NCI-H146 treated with DMSO at 0.1 percent for 48 hours (cell line): ENCODE data around the gene FCER2.

Source experiments
- DNase-seq: peaks from one replicate; lab custom pipeline; 2025; ENCODE audit not compliant: unreplicated experiment; lab: John Stamatoyannopoulos, UW

Gene FCER2

DNA sequence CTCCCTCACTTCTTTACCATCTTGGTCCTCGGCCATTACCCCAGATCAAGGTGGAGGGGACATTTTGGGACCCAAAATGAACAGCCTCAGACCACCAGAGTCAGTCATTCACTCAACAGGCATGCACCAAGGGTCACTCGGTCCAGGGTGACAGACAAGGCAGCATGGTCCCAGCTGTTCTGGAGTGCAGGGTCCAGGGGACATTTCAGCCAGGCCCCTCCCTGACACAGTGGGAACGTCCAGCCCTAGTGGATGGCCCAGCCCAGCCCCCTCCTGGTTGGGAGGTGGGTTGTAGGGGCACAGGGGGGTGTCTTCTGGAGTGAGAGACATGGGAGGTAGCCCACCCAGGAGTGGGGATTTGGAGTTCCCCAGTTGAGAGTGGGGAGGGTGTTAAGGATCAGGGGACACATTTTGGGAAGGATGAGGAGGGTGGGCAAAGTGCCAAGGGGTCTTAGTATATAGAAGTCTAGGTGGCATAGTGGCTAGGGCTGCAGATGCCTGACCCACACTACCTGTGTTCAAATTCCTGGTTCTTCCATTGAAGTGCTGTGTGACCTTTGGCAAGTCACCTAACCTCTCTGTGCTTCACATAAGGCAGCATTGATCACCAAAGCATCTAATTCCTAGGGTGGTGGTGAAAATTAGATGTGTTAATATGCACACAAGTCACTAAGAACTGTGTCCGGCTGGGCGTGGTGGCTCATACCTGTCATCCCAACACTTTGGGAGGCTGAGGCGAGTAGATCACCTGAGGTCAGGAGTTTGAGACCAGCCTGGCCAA lies 2.5 kb upstream of the FCER2 start:
- DNase-seq: no peak

DNA sequence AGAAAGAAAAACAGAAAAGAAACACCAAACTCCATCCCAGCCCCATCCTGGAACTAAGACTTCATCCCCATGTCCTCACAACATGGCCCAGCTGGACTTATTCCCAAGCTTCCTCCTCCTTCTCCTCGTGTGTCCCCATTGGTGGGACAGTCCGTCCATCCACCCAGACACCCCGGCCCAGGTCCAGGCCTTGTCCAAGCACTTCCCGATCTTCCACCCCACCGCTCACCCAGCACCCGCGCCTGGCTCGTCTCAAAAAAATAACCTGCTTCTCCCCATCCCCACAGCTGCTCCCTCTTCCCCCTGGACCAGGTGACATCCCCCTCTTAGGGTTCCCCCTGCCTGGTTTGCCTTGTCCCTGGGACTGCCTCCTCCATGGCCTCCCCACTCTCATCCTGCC lies 1.4 kb upstream of the FCER2 start:
- no peak for DNase-seq

DNA sequence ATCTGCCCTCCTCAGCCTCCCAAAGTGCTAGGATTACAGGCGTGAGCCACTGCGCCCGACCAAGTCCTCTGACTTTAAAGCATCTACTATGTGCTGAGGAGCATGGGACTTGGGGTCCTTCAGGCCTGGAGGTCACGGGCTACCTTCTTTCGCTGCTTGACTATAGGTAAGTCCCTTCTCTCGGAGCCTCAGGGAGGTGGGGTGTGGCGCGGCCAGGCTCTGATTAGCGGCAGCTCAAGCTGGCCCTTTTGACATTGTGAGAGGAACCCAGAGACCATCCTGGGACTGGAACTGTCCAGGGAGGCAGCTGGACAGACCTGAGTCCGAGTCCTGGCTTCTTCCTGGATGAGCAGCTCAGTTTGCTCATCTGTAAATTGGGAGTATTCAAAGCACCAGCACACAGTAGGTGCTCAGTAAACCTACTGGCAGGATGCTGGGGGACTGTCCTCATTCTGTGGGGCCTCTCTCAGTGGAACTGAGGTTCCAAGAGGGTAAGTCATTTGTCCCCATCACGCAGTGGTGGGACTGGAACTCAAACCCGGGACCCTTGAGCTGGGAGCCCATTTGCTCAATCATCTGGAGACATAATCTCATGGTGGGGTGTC lies 780 bp downstream of the FCER2 start:
- DNase-seq: no peak

DNA sequence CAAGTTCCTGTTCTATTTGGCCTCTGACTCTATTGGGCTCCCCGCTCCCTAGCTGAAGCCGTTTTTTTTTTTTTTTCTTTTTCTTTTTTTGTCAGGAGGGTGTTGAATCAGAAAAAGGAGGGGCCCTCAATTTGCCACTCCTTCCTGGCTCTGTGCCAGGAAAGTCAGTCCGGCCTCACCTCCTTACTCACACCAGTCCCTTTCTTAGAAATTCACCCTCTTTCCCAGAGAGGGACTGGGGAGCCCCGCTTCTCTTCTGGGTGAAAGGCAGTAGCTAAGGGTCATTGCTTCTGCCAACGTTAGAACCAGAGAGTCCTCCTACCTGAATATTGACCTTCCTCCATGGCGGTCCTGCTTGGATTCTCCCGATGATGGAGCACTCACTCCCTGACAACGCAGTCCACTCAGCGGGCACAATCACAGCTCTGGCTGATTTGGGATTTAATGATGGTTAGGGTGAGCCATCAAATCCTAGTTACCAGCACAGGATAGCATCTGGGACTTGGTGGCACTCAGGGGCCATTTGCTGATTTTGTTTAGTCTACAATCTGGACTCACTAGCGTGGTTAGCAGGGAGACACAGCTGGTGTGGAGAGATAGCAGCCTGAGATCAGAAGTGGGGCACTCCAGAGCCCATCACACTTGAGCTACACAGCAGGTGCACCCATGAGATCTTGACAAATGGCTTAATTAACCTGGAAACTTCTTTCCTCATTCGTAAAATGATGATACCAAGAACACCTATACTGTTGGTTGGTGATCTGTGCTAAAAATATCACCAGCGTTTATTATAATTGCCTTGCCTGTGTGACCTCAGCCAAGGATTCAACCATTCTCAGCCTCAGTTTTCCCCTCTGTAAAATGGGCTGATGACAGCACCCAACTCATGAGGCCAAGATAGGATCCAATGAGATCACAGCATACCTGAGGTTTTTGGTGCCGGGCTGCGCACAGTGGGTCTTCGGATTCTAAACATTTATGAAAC lies 2.2 kb downstream of the FCER2 start:
- DNase-seq: no peak

DNA sequence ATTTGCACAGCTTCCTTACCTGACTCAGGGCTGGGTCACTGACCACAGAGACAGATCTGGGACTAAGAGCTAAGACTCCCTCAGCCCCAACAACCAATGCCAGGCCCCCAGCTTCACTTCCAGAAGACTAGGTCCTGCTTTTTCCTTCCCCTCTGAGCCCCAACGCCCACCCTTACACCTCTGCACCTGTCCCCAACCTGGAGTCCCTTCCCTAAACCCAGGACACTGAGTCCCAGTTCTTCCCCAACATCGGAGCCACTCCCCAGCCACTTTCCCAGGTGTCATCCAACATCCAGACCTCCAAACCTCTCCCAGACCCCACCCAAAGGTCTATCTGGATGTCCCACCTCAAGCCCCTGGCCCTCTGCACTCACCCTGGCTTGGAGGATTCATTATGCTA lies 2.9 kb downstream of the FCER2 start:
- DNase-seq: no peak

DNA sequence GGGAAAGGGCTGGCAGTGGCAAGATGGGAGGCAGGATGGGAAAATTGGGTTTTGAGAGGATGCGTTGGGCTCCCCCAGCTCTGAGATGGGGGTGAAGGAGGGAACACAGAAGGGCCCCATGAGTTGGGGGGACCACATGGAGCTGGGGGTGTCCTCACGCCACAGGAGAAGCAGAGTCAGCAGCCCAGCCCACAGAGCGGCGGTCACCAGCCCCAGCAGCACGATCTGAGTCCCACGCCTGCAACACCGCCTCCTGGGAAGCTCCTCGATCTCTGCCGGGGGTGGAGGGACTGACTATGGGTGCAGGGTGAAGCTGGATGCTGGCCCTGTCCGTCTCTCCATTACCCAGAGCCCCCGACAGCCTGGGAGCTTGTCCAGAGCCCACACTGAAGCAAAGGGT lies 3.3 kb downstream of the FCER2 start:
- no peak for DNase-seq

DNA sequence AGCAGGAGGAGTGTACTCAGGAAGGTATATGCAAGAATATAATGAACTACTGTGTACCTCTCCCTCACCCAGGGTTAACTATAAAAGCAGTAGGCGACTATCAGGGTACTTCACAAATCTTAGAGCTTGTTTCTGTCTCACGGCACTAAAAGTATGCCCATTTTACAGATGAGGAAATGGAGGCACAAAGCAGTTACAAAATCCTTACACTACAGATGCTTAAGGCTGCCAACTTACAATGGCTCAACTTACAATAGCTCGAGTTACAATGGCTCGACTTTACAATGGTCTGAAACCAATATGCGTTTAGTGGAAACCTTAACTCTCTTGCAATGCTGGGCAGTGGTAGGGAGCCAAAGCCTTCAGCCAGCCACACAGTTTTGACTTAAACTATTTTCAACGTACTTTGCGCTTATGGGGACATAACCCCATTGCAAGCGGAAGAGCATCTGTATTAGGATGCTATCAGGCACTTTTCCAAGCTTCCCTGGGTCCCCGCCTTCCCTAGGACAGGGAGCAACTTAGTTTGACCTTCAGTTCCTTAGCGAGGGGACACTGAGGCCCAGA lies 4.1 kb downstream of the FCER2 start:
- DNase-seq: no peak

DNA sequence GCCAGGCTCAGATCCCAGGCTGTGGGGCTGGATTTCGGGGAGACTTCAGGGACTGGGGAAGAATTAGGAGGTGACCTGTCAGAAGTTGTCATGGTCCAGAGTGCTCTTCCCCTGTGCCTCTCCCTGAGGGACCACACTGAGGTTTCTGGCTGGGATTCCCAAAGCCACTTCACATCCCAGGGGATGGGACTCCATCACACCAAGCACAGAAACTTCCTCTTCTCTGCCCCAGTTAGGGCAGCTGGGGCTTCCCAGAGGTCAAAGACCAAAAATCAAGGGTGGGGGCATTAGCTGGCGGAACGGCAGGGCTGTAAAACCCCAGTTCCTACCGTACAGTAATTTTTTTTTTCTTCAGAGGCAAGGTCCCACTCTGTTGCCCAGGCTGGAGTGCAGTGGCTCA lies 7.4 kb downstream of the FCER2 start:
- DNase-seq: no peak

DNA sequence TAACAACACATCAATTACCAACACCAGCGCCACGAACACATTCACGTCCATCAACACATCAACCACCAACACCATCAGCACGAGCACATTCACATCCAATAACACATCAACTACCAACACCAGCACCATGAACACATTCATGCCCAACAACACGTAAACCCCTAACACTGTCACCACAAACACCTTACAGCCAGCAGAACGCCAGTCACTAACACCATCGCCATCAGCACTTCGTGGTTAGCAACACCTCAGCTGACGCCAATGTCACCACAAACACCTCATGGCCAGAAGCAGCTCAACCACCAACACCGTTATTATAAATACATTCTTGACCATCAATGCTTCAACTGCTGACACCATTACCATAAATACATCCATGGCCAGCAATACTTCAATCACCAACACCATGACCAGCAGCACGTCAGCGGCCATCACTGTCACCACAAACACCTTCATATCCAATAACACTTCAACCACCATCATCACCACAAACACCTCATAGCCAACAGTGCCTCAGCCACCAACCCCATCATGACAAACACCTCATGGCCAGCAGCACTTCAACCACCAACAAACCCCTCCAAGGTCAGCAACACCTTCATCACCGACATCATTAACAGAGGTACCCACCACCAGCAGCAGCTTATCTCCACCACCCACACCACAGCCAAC lies 9.4 kb downstream of the FCER2 start:
- no peak for DNase-seq

DNA sequence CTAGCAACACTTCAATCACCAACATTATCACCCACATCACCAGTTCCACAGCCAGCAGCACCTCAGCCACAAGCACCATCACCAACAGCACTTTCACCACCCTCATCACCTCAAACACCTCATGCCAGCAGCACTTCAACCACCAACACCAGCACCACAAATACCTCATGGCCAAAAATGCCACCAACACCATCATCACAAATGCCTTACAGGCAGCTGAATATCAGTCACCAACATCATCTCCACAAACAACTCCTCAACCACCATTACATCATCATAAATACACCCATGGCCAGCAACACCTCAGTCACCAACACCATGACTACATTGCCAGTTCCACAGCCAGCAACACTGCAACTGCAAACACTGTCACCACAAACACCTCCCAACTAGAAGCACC lies 10.4 kb downstream of the FCER2 start:
- DNase-seq: no peak

DNA sequence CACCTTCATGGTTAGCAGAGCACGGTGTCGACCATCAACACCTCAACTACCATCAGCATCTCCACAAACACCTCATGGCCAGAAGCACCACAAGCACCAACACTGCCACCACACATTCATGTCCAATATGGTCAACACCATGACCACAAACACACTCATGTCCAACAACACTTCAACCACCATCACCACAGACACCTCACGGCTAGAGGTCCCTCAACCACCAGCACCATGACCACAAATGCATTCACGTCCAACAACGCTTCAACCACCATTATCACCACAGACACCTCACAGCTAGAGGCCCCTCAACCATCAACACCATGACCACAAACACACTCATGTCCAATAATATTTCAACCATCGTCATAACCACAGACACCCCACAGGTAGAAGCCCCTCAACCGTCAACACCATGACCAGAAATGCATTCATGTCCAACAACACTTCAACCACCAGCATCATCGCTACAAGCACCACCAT lies 11.1 kb downstream of the FCER2 start:
- no peak for DNase-seq

DNA sequence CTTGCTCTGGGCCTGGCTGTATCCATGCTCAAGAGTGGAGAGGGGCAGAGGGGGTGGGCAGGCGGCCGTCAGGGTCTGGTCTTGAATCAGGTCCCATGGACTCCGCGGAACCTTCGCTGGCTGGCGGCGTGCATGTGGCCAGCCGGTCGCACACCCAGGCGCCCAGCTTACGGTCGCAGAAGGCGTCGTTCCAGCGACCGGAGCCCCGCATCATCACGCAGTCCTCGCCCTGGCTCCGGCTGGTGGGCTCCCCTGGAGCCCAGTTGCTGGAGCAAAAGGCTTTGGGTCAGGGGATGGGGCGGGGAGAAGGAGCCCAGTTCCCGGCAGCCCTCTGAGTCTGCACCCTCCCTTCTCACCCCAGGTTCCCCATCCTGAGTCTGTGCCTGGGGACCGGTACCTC lies 12.8 kb downstream of the FCER2 start:
- no peak for DNase-seq

DNA sequence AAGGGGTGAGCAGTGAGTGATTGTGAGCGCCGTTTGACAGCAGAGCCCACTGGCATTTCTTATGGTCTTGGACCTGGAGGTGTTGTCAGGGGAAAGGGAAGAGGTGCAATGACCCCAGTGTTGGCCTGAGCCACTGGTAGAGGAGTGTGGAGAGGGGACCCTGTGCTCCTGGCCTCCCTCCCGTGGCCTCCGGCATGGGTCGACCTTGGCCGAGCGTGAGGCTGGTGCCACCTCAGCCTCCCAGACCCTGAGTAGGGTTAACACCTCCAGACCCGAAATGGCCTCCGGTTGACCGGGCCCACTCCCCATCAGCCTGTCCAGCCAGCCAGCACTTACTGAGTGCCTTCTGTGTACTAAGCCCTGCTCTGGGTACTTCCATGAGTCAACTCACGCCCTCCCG lies 14.8 kb downstream of the FCER2 start:
- DNase-seq: no peak

DNA sequence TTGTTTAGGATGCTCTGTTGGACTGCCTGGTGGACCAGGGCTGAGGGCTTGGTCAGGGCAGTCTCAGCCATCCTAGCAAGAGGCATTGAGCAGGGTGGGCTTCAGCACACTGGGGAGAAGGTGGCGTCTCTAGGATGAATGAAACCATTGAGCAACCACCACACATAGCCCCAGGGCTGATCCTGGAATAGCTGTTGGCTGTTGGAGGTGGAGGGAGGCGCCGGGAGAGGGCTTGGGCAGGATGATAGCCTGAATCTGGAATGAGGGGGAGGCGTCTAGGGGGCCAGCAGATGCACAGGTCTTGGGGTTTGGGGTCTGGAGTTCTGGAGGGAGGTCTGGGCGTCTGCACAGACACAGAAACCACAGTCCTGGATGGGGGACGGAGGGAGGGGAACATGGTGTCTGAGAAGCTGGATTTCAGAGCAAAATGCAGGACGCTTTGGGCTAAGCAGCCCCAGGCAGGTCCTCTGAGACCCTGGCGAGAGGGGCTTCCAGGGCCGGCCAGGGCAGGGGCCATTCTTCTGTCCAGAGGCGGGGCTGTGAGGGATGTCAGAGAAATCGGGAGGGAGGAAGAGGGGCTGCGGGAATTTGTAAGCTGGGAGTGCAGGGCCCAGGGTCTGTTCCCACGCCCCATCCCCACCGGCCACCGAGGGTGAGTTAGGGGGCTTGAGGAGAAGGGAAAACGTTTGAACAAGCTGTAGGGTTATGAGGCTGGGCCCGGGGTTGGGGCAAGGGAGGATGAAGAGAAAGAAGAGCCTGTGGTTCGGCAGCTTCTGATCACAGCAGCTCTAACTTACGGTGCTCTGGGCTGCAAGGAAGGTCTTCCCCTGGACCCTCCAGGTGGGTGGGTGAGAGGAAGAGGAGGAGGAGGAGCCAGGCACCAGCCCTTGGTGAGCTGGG lies 16.1 kb downstream of the FCER2 start:
- DNase-seq: no peak

DNA sequence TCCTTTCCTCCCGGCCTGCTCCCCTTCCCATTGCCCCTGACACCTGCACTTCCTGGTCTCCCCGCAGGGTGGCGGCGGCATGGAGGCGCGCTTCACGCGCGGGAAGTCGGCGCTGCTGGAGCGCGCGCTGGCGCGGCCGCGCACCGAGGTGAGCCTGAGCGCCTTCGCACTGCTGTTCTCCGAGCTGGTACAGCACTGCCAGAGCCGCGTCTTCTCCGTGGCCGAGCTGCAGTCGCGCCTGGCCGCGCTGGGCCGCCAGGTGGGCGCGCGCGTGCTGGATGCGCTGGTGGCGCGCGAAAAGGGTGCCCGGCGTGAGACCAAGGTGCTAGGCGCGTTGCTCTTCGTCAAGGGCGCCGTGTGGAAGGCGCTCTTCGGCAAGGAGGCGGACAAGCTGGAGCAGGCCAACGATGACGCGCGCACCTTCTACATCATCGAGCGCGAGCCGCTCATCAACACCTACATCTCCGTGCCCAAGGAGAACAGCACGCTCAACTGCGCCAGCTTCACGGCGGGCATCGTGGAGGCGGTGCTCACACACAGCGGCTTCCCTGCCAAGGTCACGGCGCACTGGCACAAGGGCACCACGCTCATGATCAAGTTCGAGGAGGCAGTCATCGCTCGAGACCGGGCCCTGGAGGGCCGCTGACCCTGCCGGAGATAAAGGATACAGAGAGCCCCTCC lies 19.6 kb downstream of the FCER2 start:
- no peak for DNase-seq

DNA sequence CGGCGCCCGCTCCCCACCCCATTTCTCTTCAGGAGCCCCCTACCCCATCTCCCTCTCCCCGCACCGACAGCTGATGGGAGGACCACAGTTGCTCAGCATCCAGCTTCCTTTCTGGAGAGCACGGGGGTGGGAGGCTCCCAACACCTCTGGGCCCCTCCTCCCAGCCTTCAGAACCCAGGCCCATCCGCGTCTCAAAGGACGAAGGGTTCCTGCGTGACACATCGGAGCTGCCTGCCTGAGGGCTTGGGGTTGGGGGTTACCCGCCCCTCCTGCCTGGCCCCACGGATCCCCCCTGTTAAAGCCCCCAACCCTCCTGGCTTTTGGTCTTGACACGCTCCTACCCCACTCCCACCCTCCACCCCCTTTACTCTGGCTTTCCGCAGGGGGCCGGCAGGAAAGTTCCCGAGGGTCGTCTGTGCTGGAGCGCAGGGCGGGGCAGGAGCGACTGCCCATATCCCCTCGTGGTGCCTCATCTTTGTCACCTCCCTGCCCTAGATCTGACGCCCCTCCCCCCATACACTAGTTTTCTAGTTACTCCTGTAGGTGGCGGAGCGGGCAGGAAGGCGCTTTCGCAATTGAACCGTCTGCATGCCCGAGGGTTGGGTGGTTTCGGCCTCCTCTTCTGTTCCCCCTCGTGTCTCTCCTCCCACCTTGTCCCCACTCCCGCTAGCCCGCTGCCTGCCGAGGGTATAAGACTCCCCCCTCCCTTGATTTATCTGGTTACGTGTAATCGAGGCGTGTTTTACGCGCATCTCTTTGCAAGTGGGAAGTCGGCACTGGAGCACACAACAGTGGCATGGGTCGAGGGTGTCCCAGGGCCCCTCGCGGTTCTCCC lies 20.4 kb downstream of the FCER2 start:
- DNase-seq: no peak

DNA sequence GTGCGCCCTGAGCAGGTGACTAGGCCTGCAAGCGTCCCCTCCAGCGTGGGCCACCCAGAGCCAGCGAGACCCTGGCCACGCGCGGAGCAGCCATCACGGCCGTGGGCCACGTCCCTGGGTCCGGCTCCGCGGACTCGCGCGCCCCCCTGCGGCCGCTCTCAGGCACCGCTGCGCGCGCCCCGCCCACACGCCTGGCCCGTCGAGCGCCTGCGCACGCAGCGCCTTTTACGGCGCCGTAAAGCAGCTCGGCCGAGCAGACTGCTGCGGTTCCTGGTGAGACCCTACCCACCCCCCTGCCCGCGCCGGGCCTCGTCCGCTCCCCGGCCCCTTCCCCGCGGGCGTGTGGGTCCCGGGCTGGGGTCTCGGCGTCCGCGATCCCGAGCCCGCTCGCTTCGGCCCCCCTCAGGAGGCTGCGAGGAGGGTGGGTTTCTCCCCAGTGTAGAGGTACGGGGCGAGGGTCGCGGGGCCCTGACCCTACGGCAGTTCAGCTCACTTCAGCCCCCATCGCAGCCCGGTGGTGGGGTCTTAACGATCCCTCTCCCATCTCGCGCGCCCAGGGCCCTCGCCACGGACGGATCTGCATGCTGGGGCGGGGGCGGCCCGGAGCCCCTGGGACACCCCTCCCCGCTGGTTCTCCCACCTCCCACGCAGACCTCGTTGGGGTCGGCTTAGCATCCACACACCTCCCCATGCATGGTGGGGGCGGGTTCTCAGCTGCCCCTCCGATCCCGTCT lies 21.2 kb downstream of the FCER2 start, which contains the start of gene TRAPPC5:
Gene TRAPPC5 (plus strand): TSS at position 228 of the 734 bp plus-strand sequence. CDS start 1,421 bp downstream, outside the sequence.
- DNase-seq: no peak
